ENCODE measurements around the gene DDR1.
"Not testable (repeated sequence)": the region's sequence is repeated elsewhere in the genome, so short reads cannot be mapped to it uniquely, and the experiment has no call there.

The DDR1 gene

DNA sequence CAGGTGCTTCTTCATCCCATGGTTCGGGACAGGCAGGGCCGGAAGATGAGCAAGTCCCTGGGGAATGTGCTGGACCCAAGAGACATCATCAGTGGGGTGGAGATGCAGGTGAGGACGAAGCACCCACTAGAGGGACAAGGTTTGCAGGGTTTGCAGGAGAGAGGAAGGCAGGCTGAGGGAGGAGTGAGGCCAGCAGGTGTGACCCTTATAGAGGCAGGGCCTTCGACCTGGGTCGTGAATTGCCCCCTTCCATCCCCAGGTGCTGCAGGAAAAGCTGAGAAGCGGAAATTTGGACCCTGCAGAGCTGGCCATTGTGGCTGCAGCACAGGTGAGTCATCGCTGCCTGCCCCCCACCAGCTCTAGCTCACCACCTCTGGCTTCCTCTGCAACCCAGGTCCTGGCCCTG lies 38.1 kb downstream of the DDR1 start:
- no peak for DNase-seq

DNA sequence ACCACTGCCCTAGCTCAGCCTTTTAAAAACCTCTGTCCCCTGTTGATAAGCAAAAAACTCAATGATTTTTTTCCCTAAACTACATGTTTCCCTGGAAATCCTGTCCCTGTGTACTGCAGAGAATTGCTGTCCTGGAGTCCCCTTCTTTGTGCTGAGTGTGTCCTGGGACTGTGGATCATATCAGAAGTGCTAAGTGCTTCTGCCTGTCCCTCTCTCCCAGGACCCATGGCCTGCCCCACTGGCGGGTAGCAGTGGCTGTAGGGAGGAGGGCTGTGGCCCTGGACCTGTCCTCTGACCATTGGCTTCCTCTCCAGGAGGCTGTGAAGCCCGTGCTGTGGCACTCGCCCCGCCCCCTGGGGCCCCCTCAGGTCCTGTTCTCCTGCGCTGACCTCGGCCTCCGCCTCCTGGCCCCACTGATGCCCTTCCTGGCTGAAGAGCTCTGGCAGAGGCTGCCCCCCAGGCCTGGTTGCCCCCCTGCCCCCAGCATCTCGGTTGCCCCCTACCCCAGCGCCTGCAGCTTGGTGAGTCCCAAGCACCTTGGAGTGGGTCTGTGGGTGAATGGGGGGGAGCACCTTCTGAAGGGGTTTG lies 39.8 kb downstream of the DDR1 start:
- not testable (repeated sequence) for DNase-seq

DNA sequence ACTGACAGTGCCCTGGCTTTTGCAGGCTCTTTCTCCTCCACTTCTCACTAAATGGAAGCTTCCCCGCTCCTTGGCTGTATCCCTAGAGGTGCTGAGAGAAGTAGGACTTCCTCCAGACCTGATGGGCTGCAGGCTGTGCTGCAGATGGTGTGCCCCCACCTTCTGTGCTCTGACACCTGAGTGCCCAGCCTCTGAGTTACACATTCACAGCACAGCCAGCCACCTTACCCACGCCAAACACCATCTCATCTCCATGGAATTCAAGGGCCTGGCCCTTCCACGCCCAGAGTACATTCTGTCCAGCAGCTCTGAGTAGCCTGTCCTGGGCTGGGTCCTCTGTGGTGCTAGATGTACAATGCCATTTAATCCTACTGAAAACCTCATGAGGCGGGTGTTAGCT lies 42.3 kb downstream of the DDR1 start:
- DNase-seq, result no peak

- DNase-seq, result not testable (repeated sequence)
Measured at GRCh38 chr6:30927080-30927479, 42.8 kb downstream of the DDR1 start.

DNA sequence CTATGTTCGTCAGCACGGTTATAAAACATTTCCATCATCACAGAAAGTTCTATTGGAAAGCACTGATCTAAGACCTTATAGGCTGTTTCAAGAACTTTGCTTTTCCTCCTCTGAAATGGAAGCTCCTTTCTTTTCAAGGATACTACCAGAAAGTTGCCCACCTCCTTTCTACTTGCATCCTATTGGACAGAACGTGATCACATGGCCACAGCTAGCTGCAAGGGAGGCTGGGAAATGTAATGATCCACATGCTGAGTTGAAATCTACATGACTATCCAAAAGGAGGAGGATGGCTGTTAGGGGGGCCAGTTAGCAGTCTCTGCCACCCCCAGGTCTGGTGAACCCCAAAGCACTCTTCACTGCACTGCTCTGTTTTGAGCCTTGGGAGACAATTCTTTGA lies 44.4 kb downstream of the DDR1 start:
- DNase-seq, result no peak

- no peak for DNase-seq
Measured at GRCh38 chr6:30930506-30930905, 46.2 kb downstream of the DDR1 start.

DNA sequence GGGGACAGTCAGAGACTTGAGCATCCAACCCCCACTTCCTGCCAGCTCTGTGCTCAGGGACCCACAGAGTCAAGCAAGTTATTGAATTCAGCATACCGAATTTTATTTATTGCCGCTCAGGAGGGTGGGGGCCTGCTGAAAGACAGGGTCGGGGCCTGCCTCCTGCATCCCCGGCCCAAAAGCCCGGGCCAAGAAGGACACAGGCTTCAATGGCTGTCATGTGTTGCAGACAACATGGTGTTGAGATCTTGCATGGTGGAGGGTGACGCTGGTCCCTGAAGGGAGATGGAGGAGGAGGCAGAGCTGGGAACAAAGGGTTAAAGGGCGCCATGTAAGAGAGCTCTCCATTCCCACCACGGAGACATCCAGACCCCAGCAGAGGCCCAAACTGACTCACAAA lies 47.0 kb downstream of the DDR1 start:
- no peak for DNase-seq

- DNase-seq, result no peak
Measured at GRCh38 chr6:30931969-30932645, 47.8 kb downstream of the DDR1 start, which contains the start of gene SFTA2. Gene SFTA2 (minus strand): TSS chr6:30932170. CDS start chr6:30932096, 74 bp downstream.

DNA sequence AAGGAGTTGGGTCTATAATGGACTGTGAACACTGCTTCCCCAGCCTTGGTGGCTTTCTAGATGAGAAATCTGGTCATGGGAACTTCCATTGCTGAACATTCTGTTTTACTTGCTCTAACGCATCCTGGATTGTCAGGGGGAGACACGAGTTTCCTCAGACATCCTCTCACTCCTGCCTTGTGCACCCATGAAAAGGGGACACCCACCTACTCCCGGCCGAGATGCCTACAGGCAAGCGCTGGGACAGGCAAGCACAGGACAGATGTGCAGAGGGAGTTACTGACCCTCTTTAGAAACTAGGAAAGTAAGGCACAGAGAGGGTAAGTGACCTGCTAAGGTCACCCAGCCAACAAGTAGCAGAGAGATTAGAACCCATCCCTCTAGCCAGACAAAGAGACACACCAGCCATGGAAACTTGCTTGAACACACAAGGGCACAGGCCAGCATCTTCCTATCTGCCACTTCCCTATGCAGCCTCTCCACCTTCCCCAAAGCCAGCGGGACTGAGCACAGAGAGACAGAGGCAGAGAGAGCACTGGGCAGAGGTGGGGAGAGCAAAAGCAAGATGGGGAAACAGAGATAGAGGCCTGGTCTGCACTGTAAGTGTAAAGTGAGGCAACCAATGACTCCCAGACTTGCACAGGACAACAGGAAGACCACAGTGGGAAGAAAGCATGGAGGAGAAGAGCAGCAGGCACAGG lies 48.5 kb downstream of the DDR1 start:
- DNase-seq, result no peak

GRCh38 chr6:30935018-30935417 lies 50.7 kb downstream of the DDR1 start:
- DNase-seq, result no peak

DNA sequence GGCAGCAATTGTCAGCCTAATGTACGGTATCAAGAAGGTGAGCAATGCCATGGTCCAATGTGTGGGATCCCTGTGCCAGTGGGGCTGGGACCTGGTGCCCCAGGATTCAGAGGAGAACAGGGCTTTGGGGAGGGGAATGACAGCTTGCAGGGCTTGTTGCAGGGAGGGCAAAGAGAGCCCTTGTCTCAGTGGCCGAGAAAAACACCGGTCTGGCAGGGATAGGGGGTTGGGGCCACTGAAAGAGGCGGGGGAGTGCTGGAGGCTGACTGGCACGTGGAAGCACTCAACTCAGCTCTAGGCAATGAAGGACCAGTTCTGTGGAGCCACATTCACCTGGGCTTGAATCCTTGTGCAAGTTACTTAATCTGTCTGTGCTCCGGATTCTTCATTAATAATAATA lies 52.9 kb downstream of the DDR1 start:
- no peak for DNase-seq

DNA sequence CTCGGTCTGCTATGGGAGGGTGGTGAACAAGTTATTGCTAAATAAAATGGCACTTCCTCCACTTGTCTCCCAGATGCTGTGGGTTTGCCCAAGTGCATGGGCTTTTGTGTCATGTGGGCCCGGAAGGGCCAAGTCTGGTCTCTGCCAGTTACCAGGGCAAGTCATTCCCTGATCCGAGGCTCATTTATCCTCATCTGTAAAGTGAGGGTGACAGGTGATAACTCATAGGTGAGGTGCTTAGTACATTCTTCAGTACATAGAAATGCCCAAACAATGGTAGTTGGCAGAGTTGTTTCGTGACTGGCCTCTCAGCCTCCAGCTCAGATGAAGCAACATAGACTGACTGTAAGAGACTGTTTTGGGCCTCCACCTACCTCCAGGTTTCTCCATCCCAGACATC lies 54.4 kb downstream of the DDR1 start:
- no peak for DNase-seq

DNA sequence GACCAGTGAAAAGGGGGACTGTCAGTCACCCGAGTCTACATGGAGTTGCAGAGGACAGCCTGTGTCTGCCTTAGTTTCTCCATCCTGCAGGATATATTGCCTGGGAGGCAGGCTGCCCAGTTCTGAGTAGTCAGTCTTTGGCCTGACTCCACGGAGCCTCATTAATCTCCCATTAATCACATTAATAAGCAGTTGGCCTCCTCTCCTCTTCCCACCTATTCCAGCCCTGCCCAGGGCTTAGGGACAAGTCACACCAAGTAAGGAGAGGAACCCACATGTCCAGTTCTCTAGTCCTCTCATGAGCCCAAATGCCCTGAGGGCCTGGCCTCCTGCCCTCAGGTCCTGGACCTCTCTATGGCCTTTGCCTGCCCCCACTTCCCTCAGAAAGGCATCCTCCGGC lies 55.2 kb downstream of the DDR1 start:
- DNase-seq, result no peak

GRCh38 chr6:30940361-30940986 lies 56.2 kb downstream of the DDR1 start, which contains the start of gene MUCL3:
Gene MUCL3 (plus strand): TSS chr6:30940973. CDS start chr6:30941000, 27 bp downstream.
- DNase-seq, result no peak

DNA sequence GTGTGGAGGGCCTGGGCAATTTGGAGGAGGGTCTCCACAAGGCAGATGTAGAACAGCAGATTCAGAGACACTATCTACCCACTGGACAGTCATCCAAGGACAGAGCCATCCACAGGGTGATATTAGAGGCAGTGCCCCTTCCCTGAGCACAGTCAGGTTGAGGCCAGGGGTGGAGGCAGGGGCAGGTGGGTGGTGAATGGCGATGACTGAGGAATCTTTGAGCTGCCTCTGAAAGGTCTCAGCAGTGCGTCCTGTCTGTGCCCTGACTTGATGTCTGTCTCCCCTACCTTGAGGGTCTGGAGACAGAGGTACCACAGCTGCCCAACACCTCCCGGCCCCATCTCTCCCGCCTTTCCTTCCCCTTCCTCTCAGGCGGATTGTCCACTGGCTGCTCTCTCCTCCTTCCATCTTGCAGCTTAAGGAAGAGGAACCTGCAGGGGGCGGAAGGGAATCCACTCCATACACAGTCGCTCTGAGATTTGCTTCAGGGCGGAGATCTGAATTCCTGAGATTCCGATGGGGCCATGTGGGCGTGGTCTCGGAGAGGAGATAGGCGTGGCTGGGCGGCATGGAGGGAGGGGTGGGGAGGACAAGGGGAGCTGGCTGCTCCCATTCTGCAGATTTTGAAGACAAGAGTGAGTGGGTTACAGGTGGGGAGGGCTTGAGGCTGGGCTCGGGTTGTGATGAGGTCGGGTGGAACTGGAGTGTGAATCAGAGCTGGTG lies 58.2 kb downstream of the DDR1 start:
- DNase-seq, result no peak

DNA sequence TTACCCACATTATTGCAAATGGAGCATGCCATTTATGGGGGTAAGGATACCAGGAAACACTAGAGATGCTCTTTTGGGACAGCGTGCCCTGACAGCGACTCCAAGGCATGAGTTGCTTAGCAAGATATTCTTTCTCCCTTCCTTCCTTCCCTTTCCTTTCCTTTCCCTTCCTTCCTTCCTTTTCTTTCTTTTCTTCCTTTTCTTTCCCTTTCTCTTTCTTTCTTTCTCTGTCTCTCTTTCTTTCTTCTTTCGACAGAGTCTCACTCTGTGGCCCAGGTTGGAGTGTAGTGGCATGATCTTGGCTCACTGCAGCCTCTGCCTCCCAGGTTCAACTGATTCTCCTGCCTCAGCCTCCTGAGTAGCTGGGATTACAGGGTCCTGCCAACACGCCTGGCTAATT lies 59.7 kb downstream of the DDR1 start:
- DNase-seq, result no peak

GRCh38 chr6:30945281-30945680 lies 61.0 kb downstream of the DDR1 start:
- DNase-seq, result no peak

- no peak for DNase-seq
Measured at GRCh38 chr6:30947231-30947630, 62.9 kb downstream of the DDR1 start.

DNA sequence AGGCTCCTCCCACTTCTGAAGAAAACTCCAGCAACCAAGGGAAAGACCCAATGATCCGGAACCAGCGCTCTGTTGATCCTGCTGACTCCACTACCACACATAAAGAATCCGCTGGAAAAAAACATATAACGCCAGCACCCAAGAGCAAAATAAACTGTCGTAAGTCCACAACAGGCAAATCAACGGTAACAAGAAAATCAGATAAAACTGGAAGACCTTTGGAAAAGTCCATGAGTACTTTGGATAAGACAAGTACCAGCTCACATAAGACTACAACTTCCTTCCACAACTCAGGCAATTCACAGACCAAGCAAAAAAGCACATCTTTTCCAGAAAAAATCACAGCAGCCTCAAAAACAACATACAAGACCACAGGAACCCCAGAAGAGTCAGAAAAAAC lies 64.5 kb downstream of the DDR1 start:
- no peak for DNase-seq

Measured in CD4-positive, alpha-beta T cell treated with Interferon gamma for 1 hour (primary cell).